Vagina (tissue), 2 donors: Measurements from ENCODE around the gene EPB42. TPM values are rescaled to one million over a fixed set of nuclear protein-coding genes. Genes with fewer than 3 reads are reported as not detected.

ENCODE experiments used
- DNase-seq, 2 donors: peaks; one replicate each; pipeline ENCODE4 v3.0.0-alpha.2; 2017; ENCODE audit errors: extremely low spot score in 2 of 2
- H3K27ac ChIP-seq: fragments of 200-600 bp; sonication (generic); one replicate; pipeline ENCODE4 v1.5.1; 2019
- H3K27me3 ChIP-seq: fragments of 200-600 bp; sonication (generic); one replicate; pipeline ENCODE4 v1.5.1; 2019
- H3K36me3 ChIP-seq, 2 donors: fragments of 200-600 bp; sonication (generic); one replicate each; pipeline ENCODE4 v1.5.1; 2017 to 2019
- H3K4me1 ChIP-seq: fragments of 200-600 bp; sonication (generic); one replicate; pipeline ENCODE4 v1.5.1; 2019
- H3K4me3 ChIP-seq, 2 donors: fragments of 200-600 bp; sonication (generic); 1 replicate in 1 of 2; 2 replicates in 1 of 2; pipeline ENCODE4 v1.5.1; 2016 to 2019
- H3K9me3 ChIP-seq: fragments of 200-600 bp; sonication (generic); one replicate; pipeline ENCODE4 v1.5.1; 2019
- CTCF ChIP-seq, 3 experiments: fragments of 450-650 bp in 2 of 3; fragments of 200-600 bp in 1 of 3; sonication (generic) in 1 of 3; IDR thresholded peaks; one replicate each; pipeline ENCODE4 v1.5.1; 2017 to 2019; ENCODE audit warnings: antibody characterized with exemption in 3 of 3, mild to moderate bottlenecking in 2 of 3, moderate library complexity in 2 of 3
- POLR2A ChIP-seq, 2 donors: fragments of 450-650 bp; IDR thresholded peaks; one replicate each; pipeline ENCODE4 v1.6.1; 2017; ENCODE audit warnings: antibody characterized with exemption in 2 of 2, mild to moderate bottlenecking in 2 of 2, moderate library complexity in 2 of 2
- POLR2AphosphoS5 ChIP-seq, 2 donors: sonication (generic); formaldehyde crosslinking; IDR thresholded peaks; one replicate each; pipeline ENCODE4 v1.9.0; 2017; ENCODE audit warnings: antibody characterized with exemption in 2 of 2, mild to moderate bottlenecking in 2 of 2, low read depth in 1 of 2; ENCODE audit not compliant: insufficient read depth in 1 of 2
- intact Hi-C: fragments of 100-400 bp; cut with DNase I; formaldehyde crosslinking; loops from one replicate; pipeline ENCODE4 v1.15.1; 2023
- total RNA-seq: library from RNA; depleted of rRNA; stranded (reverse); fragments of >200 nt; gene quantifications from one replicate; pipeline ENCODE4 v1.2.3, GENCODE V29; 2016

EPB42 gene
- total RNA-seq = not detected

DNA sequence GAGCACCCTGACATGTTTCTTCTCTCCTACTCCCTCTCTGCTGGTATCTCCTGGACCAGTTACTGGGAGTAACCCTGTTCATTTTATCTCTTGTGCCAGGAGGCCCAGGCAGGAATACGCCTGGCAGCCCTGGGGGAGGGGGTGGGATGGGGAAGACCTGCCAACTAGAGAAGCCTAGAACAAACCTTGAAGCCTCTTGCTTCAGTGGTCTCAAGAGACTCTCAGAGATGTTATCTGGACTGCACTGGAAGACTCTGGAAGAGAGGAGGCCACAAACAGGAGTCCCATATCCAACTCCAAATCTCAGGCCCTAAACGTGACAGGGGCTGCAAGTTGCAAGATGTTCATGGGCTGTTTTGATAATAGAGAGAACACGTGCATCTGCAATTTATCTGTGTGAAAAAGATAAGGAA lies at the start of gene EPB42:
Gene EPB42 (minus strand): TSS at position 28 of the 413 bp plus-strand sequence. CDS start 193 bp downstream, outside the sequence.
- Histone ChIP-seq H3K4me3 (no peak within 1 kb of the TSS), H3K27me3 (no peaks in the 10 kb centered on the region), H3K9me3 (no peaks in the 10 kb centered on the region), H3K4me1 (no peaks in the 10 kb centered on the region), H3K36me3 (no peaks in the 10 kb centered on the region), H3K27ac (no peak within 1 kb of the TSS)
- intact Hi-C loops = no loop called here
- no peak for DNase-seq
- TF ChIP-seq CTCF (IDR thresholded peaks at IDR 0.05) = no peak
- no peak for TF ChIP-seq POLR2A (IDR thresholded peaks at IDR 0.05)
- TF ChIP-seq POLR2AphosphoS5 (IDR thresholded peaks at IDR 0.05; ENCODE audit: insufficient read depth in 1 of 2, low read depth in 1 of 2) = no peak

DNA sequence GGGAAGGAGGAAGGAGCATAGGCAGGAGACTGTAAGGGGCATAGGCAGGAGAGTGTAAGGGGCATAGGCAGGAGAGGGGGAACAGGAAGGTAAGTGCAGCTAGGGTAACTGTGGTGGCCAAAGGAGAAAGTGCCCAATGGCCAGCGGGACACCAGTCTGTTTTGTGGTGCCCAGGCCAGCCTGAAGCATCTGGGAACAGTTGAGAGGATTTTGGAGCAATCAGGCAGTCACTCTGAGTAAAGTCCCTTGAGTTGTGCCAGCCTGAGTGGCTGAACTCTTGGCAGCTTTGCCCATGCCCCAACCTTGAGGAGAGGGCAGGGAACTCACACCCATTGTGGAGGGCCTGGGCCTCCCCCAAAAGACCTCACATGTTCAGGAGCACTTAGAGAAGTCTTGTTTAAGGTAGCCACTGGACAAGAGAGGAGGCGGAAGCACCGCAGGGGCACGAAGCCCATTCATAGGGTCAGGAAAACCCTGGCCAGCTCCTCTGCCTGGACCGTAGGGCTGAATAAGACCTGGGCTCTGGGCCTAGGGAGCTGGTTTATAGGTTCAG lies 49.4 kb upstream of the EPB42 start:
- Histone ChIP-seq H3K27ac (no peak overlapping the region), H3K36me3 (no peaks in the 10 kb centered on the region), H3K9me3 (peaks cover 4% of the 10 kb centered on the region), H3K4me1 (no peaks in the 10 kb centered on the region), H3K27me3 (no peaks in the 10 kb centered on the region), H3K4me3 (no peak overlapping the region)
- TF ChIP-seq POLR2AphosphoS5 (IDR thresholded peaks at IDR 0.05; ENCODE audit: insufficient read depth in 1 of 2, low read depth in 1 of 2) (no peak), CTCF (IDR thresholded peaks at IDR 0.05) (no peak), POLR2A (IDR thresholded peaks at IDR 0.05) (no peak)
- DNase-seq = peak; percentile 28 to 62
- intact Hi-C loops = no loop called here

GRCh38 chr15:43268111-43269105 lies 47.6 kb upstream of the EPB42 start:
- no peaks in the 10 kb centered on the region for H3K4me1 ChIP-seq
- no peak for TF ChIP-seq POLR2A (IDR thresholded peaks at IDR 0.05)
- no peak for TF ChIP-seq CTCF (IDR thresholded peaks at IDR 0.05)
- no peak for TF ChIP-seq POLR2AphosphoS5 (IDR thresholded peaks at IDR 0.05; ENCODE audit: insufficient read depth in 1 of 2, low read depth in 1 of 2)
- H3K36me3 ChIP-seq = no peaks in the 10 kb centered on the region
- no peak overlapping the region for H3K4me3 ChIP-seq
- H3K27me3 ChIP-seq = no peaks in the 10 kb centered on the region
- peak; percentile 80 to 84 for DNase-seq
- no peak overlapping the region for H3K27ac ChIP-seq
- peaks cover 4% of the 10 kb centered on the region for H3K9me3 ChIP-seq
- intact Hi-C loops = no loop called here

DNA sequence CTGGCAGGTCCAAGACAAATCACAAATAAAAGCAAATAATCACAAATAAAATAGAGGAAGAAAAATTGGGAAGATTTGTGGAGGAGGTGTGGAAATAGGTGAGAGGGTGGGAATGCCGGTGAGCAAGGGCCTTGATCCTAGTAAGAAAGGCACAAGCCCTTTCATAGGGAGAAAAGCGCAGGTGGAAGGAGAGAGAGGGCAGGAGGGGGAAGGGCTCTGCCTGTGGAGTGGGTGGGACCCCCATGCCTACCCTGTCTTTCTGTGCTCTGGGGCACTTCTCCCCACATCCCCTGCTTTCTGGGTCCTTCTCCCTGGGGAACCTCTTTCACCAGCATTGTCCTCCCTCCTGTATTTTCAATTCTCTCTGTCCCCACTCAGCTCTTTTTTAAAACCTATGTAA lies 46.6 kb upstream of the EPB42 start:
- Histone ChIP-seq H3K9me3 (peaks cover 4% of the 10 kb centered on the region), H3K27ac (no peak overlapping the region), H3K27me3 (no peaks in the 10 kb centered on the region), H3K4me3 (no peak overlapping the region), H3K36me3 (no peaks in the 10 kb centered on the region), H3K4me1 (no peaks in the 10 kb centered on the region)
- no peak for TF ChIP-seq POLR2A (IDR thresholded peaks at IDR 0.05)
- TF ChIP-seq POLR2AphosphoS5 (IDR thresholded peaks at IDR 0.05; ENCODE audit: insufficient read depth in 1 of 2, low read depth in 1 of 2) = no peak
- TF ChIP-seq CTCF (IDR thresholded peaks at IDR 0.05) = no peak
- intact Hi-C loops = no loop called here
- peak; percentile 34 to 58 for DNase-seq
